ENCODE results near the gene GLOD5. TPM values are rescaled to one million over a fixed set of nuclear protein-coding genes. Genes with fewer than 3 reads are reported as not detected.

The GLOD5 gene
- total and polyA plus RNA-seq, 2 of the 8 experiments (the other 6 are each of a cell fraction or from before 2014, with no cell fraction given): 0.18 TPM; not detected in 1

DNA sequence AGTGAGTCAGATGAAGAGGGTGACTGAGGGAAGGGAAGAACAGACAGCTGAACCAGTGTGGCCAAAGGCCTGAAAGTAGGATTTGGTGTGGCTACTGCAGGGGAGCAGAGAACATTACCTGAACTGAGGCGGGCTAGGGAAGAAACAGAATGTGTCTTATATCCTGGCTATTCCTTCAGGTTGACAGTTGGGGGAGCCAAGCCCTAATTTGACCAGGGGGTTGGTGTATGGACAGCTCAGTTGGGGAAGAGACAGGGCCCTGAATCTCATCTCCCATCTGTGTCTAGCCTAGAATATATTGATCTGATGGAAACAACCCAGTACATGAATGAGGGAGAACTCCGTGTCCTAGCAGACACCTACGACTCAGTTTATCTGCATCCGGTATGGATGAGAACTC is 44.5 kb downstream of the GLOD5 start:
- no peak for FAIRE-seq
- H2BK120ac ChIP-seq (replicated peaks; ENCODE audit: low read depth, low read length): no peak overlapping the region
- DNase-seq (ENCODE audit: low read depth in 1 of 2, low spot score in 2 of 2): no peak
- no peak overlapping the region for H3K56ac ChIP-seq (replicated peaks; ENCODE audit: insufficient read length, low read depth, low read length)
- no peak overlapping the region for H4K8ac ChIP-seq (ENCODE audit: extremely low read depth, insufficient read depth, low read length)
- peaks cover 0 to 13% (median 4%) of the 10 kb centered on the region in 4 experiments; a peak in 5 of 8 replicates for H3K36me3 ChIP-seq (ENCODE audit: control insufficient read depth in 2 of 4, insufficient read depth in 4 of 4, low read length in 3 of 4)
- no peaks in the 10 kb centered on the region; a peak in 2 of 7 replicates for H3K4me1 ChIP-seq (replicated peaks in 1 of 4; ENCODE audit: control insufficient read depth in 3 of 4, insufficient read depth in 4 of 4, low read length in 3 of 4)
- H3K14ac ChIP-seq (ENCODE audit: insufficient read length): no peak overlapping the region
- ChIA-PET CTCF (ENCODE audit: partially characterized antibody) (interaction anchor here (0.8 to 1.3 kb wide), 3 partner anchors 11 to 92 kb away, joined by 3 read pairs; partner anchors contain the start of gene PQBP1), POLR2A (ENCODE audit: partially characterized antibody) (interaction anchor here (0.6 to 1.5 kb wide), 6 partner anchors 9 to 91 kb away, joined by 3 to 5 read pairs (median 3); partner anchors contain the start of genes PQBP1 and TIMM17B)
- no peak overlapping the region for H2BK15ac ChIP-seq (ENCODE audit: low read length)
- no peak overlapping the region for H2BK20ac ChIP-seq (ENCODE audit: low read length)
- H2BK12ac ChIP-seq (ENCODE audit: low read depth, low read length): no peak overlapping the region
- H3K79me1 ChIP-seq (ENCODE audit: low read depth, low read length): no peaks in the 10 kb centered on the region
- H3K9me3 ChIP-seq (ENCODE audit: insufficient read depth in 2 of 2, low read depth in 1 of 2, low read length in 1 of 2): no peaks in the 10 kb centered on the region
- H3K4ac ChIP-seq (replicated peaks; ENCODE audit: insufficient read length, low read depth, low read length): no peak overlapping the region
- H4K20me1 ChIP-seq (replicated peaks in 1 of 2; ENCODE audit: control insufficient read depth in 1 of 2, insufficient read depth in 2 of 2, low read length in 2 of 2): no peaks in the 10 kb centered on the region
- H3K18ac ChIP-seq (ENCODE audit: extremely low read depth, low read length): no peak overlapping the region
- H3K4me3 ChIP-seq (ENCODE audit: extremely low read depth in 1 of 4, insufficient read depth in 2 of 4, low read depth in 3 of 4, low read length in 4 of 4): no peak overlapping the region
- H3K4me2 ChIP-seq (ENCODE audit: insufficient read depth in 1 of 2, low read depth in 2 of 2, low read length in 2 of 2): no peak overlapping the region
- no peak overlapping the region for H3K27ac ChIP-seq (ENCODE audit: low read depth, low read length)
- H3K9ac ChIP-seq (replicated peaks in 1 of 4; ENCODE audit: extremely low read depth in 1 of 4, low read depth in 3 of 4, low read length in 3 of 4): no peak overlapping the region
- H3K23ac ChIP-seq (ENCODE audit: insufficient read length): no peak overlapping the region
- H3K23me2 ChIP-seq (ENCODE audit: low read depth, low read length): no peaks in the 10 kb centered on the region; the same call in 1 of the 2 replicates
- H4K5ac ChIP-seq (ENCODE audit: insufficient read length, low read depth, low read length): no peak overlapping the region
- no peak overlapping the region for H2AFZ ChIP-seq (ENCODE audit: low read length)
- TF ChIP-seq, protein P1, sequence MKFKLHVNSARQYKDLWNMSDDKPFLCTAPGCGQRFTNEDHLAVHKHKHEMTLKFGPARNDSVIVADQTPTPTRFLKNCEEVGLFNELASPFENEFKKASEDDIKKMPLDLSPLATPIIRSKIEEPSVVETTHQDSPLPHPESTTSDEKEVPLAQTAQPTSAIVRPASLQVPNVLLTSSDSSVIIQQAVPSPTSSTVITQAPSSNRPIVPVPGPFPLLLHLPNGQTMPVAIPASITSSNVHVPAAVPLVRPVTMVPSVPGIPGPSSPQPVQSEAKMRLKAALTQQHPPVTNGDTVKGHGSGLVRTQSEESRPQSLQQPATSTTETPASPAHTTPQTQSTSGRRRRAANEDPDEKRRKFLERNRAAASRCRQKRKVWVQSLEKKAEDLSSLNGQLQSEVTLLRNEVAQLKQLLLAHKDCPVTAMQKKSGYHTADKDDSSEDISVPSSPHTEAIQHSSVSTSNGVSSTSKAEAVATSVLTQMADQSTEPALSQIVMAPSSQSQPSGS (IDR thresholded peaks at IDR 0.05; ENCODE audit: low read length): no peak
- TF ChIP-seq RAD21 (IDR thresholded peaks at IDR 0.05 in 1 of 2, conservative IDR thresholded peaks at IDR 0.05 in 1 of 2; ENCODE audit: low read depth in 2 of 2, low read length in 2 of 2): peak in 1 of 2 experiments; percentile 43; a peak in 2 of 4 replicates
- no peaks in the 10 kb centered on the region for H3K27me3 ChIP-seq (replicated peaks in 1 of 4; ENCODE audit: control insufficient read depth in 3 of 4, extremely low read depth in 1 of 4, insufficient read depth in 3 of 4, low read length in 3 of 4)
- H4K91ac ChIP-seq (replicated peaks; ENCODE audit: insufficient read length, low read length): no peak overlapping the region
- no peaks in the 10 kb centered on the region for H3K79me2 ChIP-seq (ENCODE audit: control insufficient read depth in 1 of 2, insufficient read depth in 2 of 2, low read length in 2 of 2)
- no peak overlapping the region for H2BK5ac ChIP-seq (ENCODE audit: low read depth, low read length)
- 90% methylated on average over 1 of the region's 4 CpGs; no CpG with 5 or more reads in 1 of the 2 experiments for WGBS, 2 experiments (ENCODE audit: extremely low coverage in 1 of 2, insufficient coverage in 1 of 2, insufficient read length in 1 of 2, insufficient replicate concordance in 2 of 2, low coverage in 1 of 2, low lambda C conversion rate in 2 of 2, missing lambda C conversion rate in 1 of 2)
- no peak overlapping the region for H2AK5ac ChIP-seq (ENCODE audit: low read depth, low read length)

Measured in H1 (cell line).